GM10266 (cell line): Measurements from ENCODE around the gene LRRC18.

Source experiments
- DNase-seq: peaks from one replicate; pipeline ENCODE4 v3.0.0; 2012; ENCODE audit errors: extremely low spot score
- CTCF ChIP-seq: IDR thresholded peaks from 2 replicates; pipeline ENCODE4 v1.5.1; 2012; ENCODE audit warnings: mild to moderate bottlenecking, low read depth; ENCODE audit not compliant: control insufficient read depth, insufficient read depth; ENCODE audit errors: missing control alignments

Gene LRRC18

GRCh38 chr10:48895803-48896195 is 43.8 kb downstream of the LRRC18 start:
- TF ChIP-seq CTCF = no peak
- no peak for DNase-seq

- TF ChIP-seq CTCF = no peak
- DNase-seq = no peak
These were observed 44.5 kb downstream of the LRRC18 start for GRCh38 chr10:48894911-48895802.

GRCh38 chr10:48890888-48891850 is 48.5 kb downstream of the LRRC18 start:
- no peak for TF ChIP-seq CTCF
- no peak for DNase-seq

GRCh38 chr10:48887982-48888381 is 51.7 kb downstream of the LRRC18 start:
- no peak for TF ChIP-seq CTCF
- no peak for DNase-seq

- no peak for DNase-seq
- peak; percentile 3 for TF ChIP-seq CTCF
These were observed 54.3 kb downstream of the LRRC18 start for GRCh38 chr10:48885376-48885775.

- no peak for DNase-seq
- no peak for TF ChIP-seq CTCF
These were observed 55.2 kb downstream of the LRRC18 start for GRCh38 chr10:48884179-48885045.
